CD8-positive, alpha-beta memory T cell (primary cell): ENCODE results near the gene KLF6. TPM values are rescaled to one million over a fixed set of nuclear protein-coding genes. Genes with fewer than 3 reads are reported as not detected.
A peak's percentile ranks its signal among the peaks of the same experiment; 100 is the strongest.

Source experiments
- CTCF ChIA-PET: fragments of 350-600 bp; sonication (Branson Sonifier 250); formaldehyde crosslinking; loops from one replicate; lab custom pipeline; 2021; ENCODE audit warnings: antibody characterized with exemption; lab: Charles Lee
- POLR2A ChIA-PET: fragments of 350-600 bp; sonication (Branson Sonifier 250); formaldehyde crosslinking; loops from one replicate; lab custom pipeline; 2021; ENCODE audit warnings: antibody characterized with exemption; lab: Charles Lee
- DNase-seq, 5 donors: peaks; one replicate each; pipeline versions ENCODE4 v3.0.0 to v3.0.0-alpha.2; 2020 to 2022; ENCODE audit warnings: mixed read lengths in 1 of 5
- H3K27ac ChIP-seq: one replicate; pipeline ENCODE4 v1.7.0; 2013; ENCODE audit warnings: low read depth, mild to moderate bottlenecking, low read length, moderate library complexity
- H3K27me3 ChIP-seq: 2 replicates; pipeline ENCODE4 v1.7.0; 2013; ENCODE audit warnings: low read length, mild to moderate bottlenecking; ENCODE audit not compliant: insufficient read depth, poor library complexity, severe bottlenecking
- H3K36me3 ChIP-seq: 2 replicates; pipeline ENCODE4 v1.7.0; 2013; ENCODE audit warnings: mild to moderate bottlenecking, low read length, moderate library complexity; ENCODE audit not compliant: insufficient read depth
- H3K4me1 ChIP-seq: 2 replicates; pipeline ENCODE4 v1.7.0; 2013; ENCODE audit warnings: mild to moderate bottlenecking, low read length, moderate library complexity; ENCODE audit not compliant: insufficient read depth
- H3K4me3 ChIP-seq: 2 replicates; pipeline ENCODE4 v1.7.0; 2013; ENCODE audit warnings: mild to moderate bottlenecking, low read length
- H3K9me3 ChIP-seq: 2 replicates; pipeline ENCODE4 v1.7.0; 2013; ENCODE audit warnings: mild to moderate bottlenecking, low read length
- H3K27ac Mint-ChIP-seq, 8 donors: one replicate each; pipeline ENCODE4 v1.8.0; 2020 to 2021; ENCODE audit warnings: mixed read lengths in 8 of 8, mild to moderate bottlenecking in 6 of 8, inconsistent platforms in 3 of 8, moderate library complexity in 3 of 8
- H3K27me3 Mint-ChIP-seq, 2 donors: one replicate each; pipeline ENCODE4 v1.8.0; 2020 to 2021; ENCODE audit warnings: mixed read lengths in 2 of 2, mild to moderate bottlenecking in 1 of 2, moderate library complexity in 1 of 2
- H3K36me3 Mint-ChIP-seq, 3 donors: one replicate each; pipeline ENCODE4 v1.8.0; 2020 to 2021; ENCODE audit warnings: mixed read lengths in 3 of 3, inconsistent platforms in 1 of 3, mild to moderate bottlenecking in 1 of 3
- H3K4me1 Mint-ChIP-seq, 3 donors: one replicate each; pipeline ENCODE4 v1.8.0; 2020 to 2021; ENCODE audit warnings: mixed read lengths in 3 of 3, inconsistent platforms in 1 of 3, mild to moderate bottlenecking in 1 of 3
- H3K4me3 Mint-ChIP-seq, 7 donors: one replicate each; pipeline ENCODE4 v1.8.0; 2020 to 2021; ENCODE audit warnings: mixed read lengths in 7 of 7, mild to moderate bottlenecking in 6 of 7, moderate library complexity in 4 of 7, inconsistent platforms in 2 of 7
- H3K9me3 Mint-ChIP-seq, 5 donors: one replicate each; pipeline ENCODE4 v1.8.0; 2020 to 2022; ENCODE audit warnings: mixed read lengths in 5 of 5, mild to moderate bottlenecking in 3 of 5, moderate library complexity in 2 of 5, inconsistent platforms in 1 of 5
- polyA plus RNA-seq: library from polyadenylated mRNA; unstranded; fragments of 300-500 nt; fragmentation: Illumina TruSeq; gene quantifications from one replicate; pipeline ENCODE4 v1.2.3, GENCODE V29; 2021
- total RNA-seq, 2 experiments: library from RNA; stranded (reverse); gene quantifications; one replicate each; pipeline ENCODE4 v1.2.3, GENCODE V29; 2021

KLF6 gene
- total and polyA plus RNA-seq, 3 experiments from 2014 or later = 187 to 883 (median 192) TPM

GRCh38 chr10:3803295-3803926 is 18.4 kb upstream of the KLF6 start:
- Histone ChIP-seq H3K27ac (peak overlapping the region; percentile 98), H3K36me3 (no peaks in the 10 kb centered on the region), H3K27me3 (no peaks in the 10 kb centered on the region), H3K4me1 (peaks cover 76% of the 10 kb centered on the region), H3K9me3 (no peaks in the 10 kb centered on the region), H3K4me3 (no peak overlapping the region)
- Mint-ChIP-seq H3K27ac (peak overlapping the region in 1 of 8 donors; percentile 99), H3K4me3 (peak overlapping the region in 5 of 7 donors; percentile 51 to 79 (median 54)), H3K36me3 (no peaks in the 10 kb centered on the region), H3K27me3 (no peaks in the 10 kb centered on the region), H3K4me1 (peaks cover 19 to 30% (median 29%) of the 10 kb centered on the region in 3 donors), H3K9me3 (no peaks in the 10 kb centered on the region)
- ChIA-PET CTCF (no interaction called here), POLR2A (interaction anchor here (3.8 to 15.3 kb wide), 2 partner anchors 19 to 20 kb away, joined by 65 to 505 read pairs; partner anchors contain the start of gene KLF6)
- no peak for DNase-seq

- H3K4me1 Mint-ChIP-seq = peaks cover 25 to 38% (median 37%) of the 10 kb centered on the region in 3 donors
- Histone ChIP-seq H3K9me3 (no peaks in the 10 kb centered on the region), H3K27ac (peak overlapping the region; percentile 98), H3K4me1 (peaks cover 69% of the 10 kb centered on the region), H3K4me3 (no peak overlapping the region), H3K36me3 (no peaks in the 10 kb centered on the region), H3K27me3 (no peaks in the 10 kb centered on the region)
- no peaks in the 10 kb centered on the region for H3K9me3 Mint-ChIP-seq
- H3K36me3 Mint-ChIP-seq = no peaks in the 10 kb centered on the region
- ChIA-PET POLR2A (interaction anchor here (0.6 to 3.8 kb wide), 2 partner anchors 19 to 505 kb away, joined by 3 to 65 read pairs; partner anchors contain the start of gene KLF6), CTCF (no interaction called here)
- no peaks in the 10 kb centered on the region for H3K27me3 Mint-ChIP-seq
- DNase-seq = no peak
- no peak overlapping the region for H3K27ac Mint-ChIP-seq
- H3K4me3 Mint-ChIP-seq = no peak overlapping the region
Observed at GRCh38 chr10:3802526-3803265, 17.7 kb upstream of the KLF6 start.

- POLR2A ChIA-PET = interaction anchor here (3.8 kb wide), 1 partner anchor 18 kb away, joined by 65 read pairs; the partner anchor contains the start of gene KLF6
- Histone ChIP-seq H3K4me1 (peaks cover 58% of the 10 kb centered on the region), H3K27ac (no peak overlapping the region), H3K9me3 (no peaks in the 10 kb centered on the region), H3K36me3 (no peaks in the 10 kb centered on the region), H3K4me3 (no peak overlapping the region), H3K27me3 (no peaks in the 10 kb centered on the region)
- Mint-ChIP-seq H3K4me1 (peaks cover 25 to 41% (median 40%) of the 10 kb centered on the region in 3 donors), H3K9me3 (no peaks in the 10 kb centered on the region), H3K36me3 (no peaks in the 10 kb centered on the region), H3K4me3 (peak overlapping the region in 1 of 7 donors; percentile 45), H3K27ac (peak overlapping the region in 6 of 8 donors; percentile 9 to 79 (median 32)), H3K27me3 (no peaks in the 10 kb centered on the region)
- DNase-seq = no peak
- CTCF ChIA-PET = interaction anchor here (1.0 kb wide), 1 partner anchor 8 kb away, joined by 3 read pairs; no protein-coding TSS in a partner anchor
Observed at GRCh38 chr10:3801558-3802192, 16.7 kb upstream of the KLF6 start.

- Histone ChIP-seq H3K9me3 (no peaks in the 10 kb centered on the region), H3K27ac (no peak overlapping the region), H3K27me3 (no peaks in the 10 kb centered on the region), H3K4me3 (no peak overlapping the region), H3K4me1 (peaks cover 47% of the 10 kb centered on the region), H3K36me3 (no peaks in the 10 kb centered on the region)
- no peaks in the 10 kb centered on the region for H3K9me3 Mint-ChIP-seq
- no peaks in the 10 kb centered on the region for H3K36me3 Mint-ChIP-seq
- no peaks in the 10 kb centered on the region for H3K27me3 Mint-ChIP-seq
- ChIA-PET CTCF (interaction anchor here (0.8 to 0.9 kb wide), 3 partner anchors 15 to 18 kb away, joined by 3 read pairs; no protein-coding TSS in a partner anchor), POLR2A (interaction anchor here (1.1 to 3.8 kb wide), 2 partner anchors 9 to 17 kb away, joined by 3 to 65 read pairs; partner anchors contain the start of gene KLF6)
- peak overlapping the region in 5 of 7 donors; percentile 2 to 57 (median 19) for H3K4me3 Mint-ChIP-seq
- no peak for DNase-seq
- peaks cover 25 to 43% (median 40%) of the 10 kb centered on the region in 3 donors for H3K4me1 Mint-ChIP-seq
- H3K27ac Mint-ChIP-seq = peak overlapping the region; percentile 52 to 81 (median 75)
Observed at GRCh38 chr10:3800586-3800985, 15.6 kb upstream of the KLF6 start.

GRCh38 chr10:3797750-3798149 is 12.7 kb upstream of the KLF6 start:
- H3K27me3 Mint-ChIP-seq = no peaks in the 10 kb centered on the region
- no peak overlapping the region for H3K4me3 Mint-ChIP-seq
- H3K4me1 Mint-ChIP-seq = peaks cover 25 to 43% (median 40%) of the 10 kb centered on the region in 3 donors
- peak overlapping the region in 5 of 8 donors; percentile 6 to 90 (median 58) for H3K27ac Mint-ChIP-seq
- H3K27me3 ChIP-seq = no peaks in the 10 kb centered on the region
- ChIA-PET POLR2A (interaction anchor here (0.8 to 1.0 kb wide), 2 partner anchors 12 to 77 kb away, joined by 3 to 5 read pairs; partner anchors contain the start of gene KLF6), CTCF (interaction anchor here (1.2 to 1.8 kb wide), 2 partner anchors 12 to 14 kb away, joined by 4 to 6 read pairs; partner anchors contain the start of gene KLF6)
- no peaks in the 10 kb centered on the region for H3K36me3 Mint-ChIP-seq
- H3K27ac ChIP-seq = no peak overlapping the region
- H3K4me3 ChIP-seq = no peak overlapping the region
- peaks cover 19% of the 10 kb centered on the region for H3K4me1 ChIP-seq
- no peak for DNase-seq
- no peaks in the 10 kb centered on the region for H3K9me3 ChIP-seq
- peaks cover 0 to 2% (median 0%) of the 10 kb centered on the region in 5 donors for H3K9me3 Mint-ChIP-seq
- H3K36me3 ChIP-seq = no peaks in the 10 kb centered on the region

- Mint-ChIP-seq H3K4me3 (no peak overlapping the region), H3K9me3 (peaks cover 4 to 9% (median 6%) of the 10 kb centered on the region in 5 donors), H3K27me3 (no peaks in the 10 kb centered on the region), H3K36me3 (peaks cover 0 to 7% (median 0%) of the 10 kb centered on the region in 3 donors), H3K4me1 (peaks cover 7 to 19% (median 11%) of the 10 kb centered on the region in 3 donors), H3K27ac (no peak overlapping the region)
- no peaks in the 10 kb centered on the region for H3K9me3 ChIP-seq
- ChIA-PET CTCF (no interaction called here), POLR2A (no interaction called here)
- H3K27me3 ChIP-seq = no peaks in the 10 kb centered on the region
- H3K4me3 ChIP-seq = no peak overlapping the region
- no peak overlapping the region for H3K27ac ChIP-seq
- no peaks in the 10 kb centered on the region for H3K36me3 ChIP-seq
- no peaks in the 10 kb centered on the region for H3K4me1 ChIP-seq
- DNase-seq = no peak
Observed at GRCh38 chr10:3793553-3793952, 8.5 kb upstream of the KLF6 start.

GRCh38 chr10:3792710-3793219 is 7.8 kb upstream of the KLF6 start:
- no peak overlapping the region for H3K27ac ChIP-seq
- Mint-ChIP-seq H3K27me3 (no peaks in the 10 kb centered on the region), H3K4me3 (no peak overlapping the region), H3K9me3 (peaks cover 4 to 9% (median 6%) of the 10 kb centered on the region in 5 donors), H3K27ac (peak overlapping the region in 1 of 8 donors; percentile 11), H3K36me3 (peaks cover 0 to 7% (median 0%) of the 10 kb centered on the region in 3 donors), H3K4me1 (peaks cover 2 to 14% (median 3%) of the 10 kb centered on the region in 3 donors)
- no peaks in the 10 kb centered on the region for H3K9me3 ChIP-seq
- no peaks in the 10 kb centered on the region for H3K27me3 ChIP-seq
- ChIA-PET POLR2A (no interaction called here), CTCF (no interaction called here)
- DNase-seq = no peak
- no peak overlapping the region for H3K4me3 ChIP-seq
- no peaks in the 10 kb centered on the region for H3K4me1 ChIP-seq
- H3K36me3 ChIP-seq = no peaks in the 10 kb centered on the region
